ENCODE measurements around the gene NCAPG2.
"Not testable (repeated sequence)": the region's sequence is repeated elsewhere in the genome, so short reads cannot be mapped to it uniquely, and the experiment has no call there.

NCAPG2 gene

GRCh38 chr7:158680754-158681153 is 23.9 kb downstream of the NCAPG2 start:
- Histone ChIP-seq H3K27ac (no peak overlapping the region), H3K9ac (no peak overlapping the region), H3K4me3 (no peak overlapping the region), H3K36me3 (peaks cover 67 to 100% (median 90%) of the 10 kb centered on the region in 11 experiments), H3K9me3 (replicated peaks in 1 of 11) (no peaks in the 10 kb centered on the region), H3K27me3 (no peaks in the 10 kb centered on the region), H4K20me1 (peaks cover 0 to 7% (median 0%) of the 10 kb centered on the region in 11 experiments; a peak in 3 of 22 replicates), H3K4me1 (no peaks in the 10 kb centered on the region), H3K4me2 (no peak overlapping the region)
- TF ChIP-seq Cebpa-rat (IDR thresholded peaks at IDR 0.05), result no peak

- Histone ChIP-seq H3K36me3 (peaks cover 68 to 100% (median 93%) of the 10 kb centered on the region in 11 experiments), H3K4me3 (no peak overlapping the region), H3K27me3 (no peaks in the 10 kb centered on the region), H3K9ac (no peak overlapping the region), H3K27ac (no peak overlapping the region), H4K20me1 (peaks cover 0 to 19% (median 0%) of the 10 kb centered on the region in 11 experiments; a peak in 6 of 22 replicates), H3K9me3 (replicated peaks in 1 of 11) (no peaks in the 10 kb centered on the region), H3K4me1 (peaks cover 0 to 9% (median 3%) of the 10 kb centered on the region in 10 experiments; a peak in 4 of 20 replicates), H3K4me2 (no peak overlapping the region)
- TF ChIP-seq Cebpa-rat (IDR thresholded peaks at IDR 0.05), result no peak
Measured at GRCh38 chr7:158676906-158677305, 27.7 kb downstream of the NCAPG2 start.

GRCh38 chr7:158676171-158676840 is 28.3 kb downstream of the NCAPG2 start:
- Histone ChIP-seq H3K9me3 (replicated peaks in 1 of 11) (no peaks in the 10 kb centered on the region), H3K4me1 (peaks cover 0 to 9% (median 3%) of the 10 kb centered on the region in 10 experiments; a peak in 4 of 20 replicates), H3K36me3 (peaks cover 68 to 100% (median 96%) of the 10 kb centered on the region in 11 experiments), H3K9ac (no peak overlapping the region), H3K4me3 (no peak overlapping the region), H3K27ac (no peak overlapping the region), H3K27me3 (no peaks in the 10 kb centered on the region), H4K20me1 (peaks cover 0 to 19% (median 0%) of the 10 kb centered on the region in 11 experiments; a peak in 6 of 22 replicates), H3K4me2 (no peak overlapping the region)
- no peak for TF ChIP-seq Cebpa-rat (IDR thresholded peaks at IDR 0.05)

GRCh38 chr7:158672975-158673374 is 31.6 kb downstream of the NCAPG2 start:
- TF ChIP-seq Cebpa-rat (IDR thresholded peaks at IDR 0.05), result no peak
- Histone ChIP-seq H3K27me3 (no peaks in the 10 kb centered on the region), H3K4me2 (peak overlapping the region in 2 of 11 experiments; percentile 3 to 42; a peak in 1 of 22 replicates), H3K36me3 (peaks cover 53 to 98% (median 91%) of the 10 kb centered on the region in 11 experiments), H3K9ac (no peak overlapping the region), H3K9me3 (replicated peaks in 1 of 11) (no peaks in the 10 kb centered on the region), H3K4me1 (peaks cover 0 to 9% (median 3%) of the 10 kb centered on the region in 10 experiments; a peak in 4 of 20 replicates), H4K20me1 (peaks cover 0 to 19% (median 0%) of the 10 kb centered on the region in 11 experiments; a peak in 6 of 22 replicates), H3K4me3 (no peak overlapping the region), H3K27ac (no peak overlapping the region)

DNA sequence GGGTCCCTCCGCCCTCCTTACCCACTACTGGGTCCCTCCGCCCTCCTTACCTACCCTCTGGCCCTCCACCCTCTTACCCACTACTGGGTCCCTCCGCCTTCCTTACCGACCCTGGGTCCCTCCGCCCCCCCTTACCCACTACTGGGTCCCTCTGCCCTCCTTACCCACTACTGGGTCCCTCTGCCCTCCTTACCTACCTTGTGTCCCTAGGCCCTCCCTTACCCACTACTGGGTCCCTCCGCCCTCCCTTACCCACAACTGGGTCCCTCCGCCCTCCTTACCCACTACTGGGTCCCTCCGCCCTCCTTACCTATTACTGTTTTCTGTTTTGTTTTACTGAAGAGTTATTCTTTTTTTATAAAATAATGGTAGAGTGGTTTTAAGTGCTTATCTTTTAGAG is 36.5 kb downstream of the NCAPG2 start:
- H3K4me2 ChIP-seq; H3K27me3 ChIP-seq; H3K4me1 ChIP-seq; H3K27ac ChIP-seq; H3K9me3 ChIP-seq (replicated peaks in 1 of 11); H3K4me3 ChIP-seq; H3K9ac ChIP-seq: not testable (repeated sequence)
- peaks cover 32 to 90% (median 81%) of the 10 kb centered on the region in 11 experiments for H3K36me3 ChIP-seq
- peaks cover 0 to 31% (median 5%) of the 10 kb centered on the region in 11 experiments; a peak in 8 of 22 replicates for H4K20me1 ChIP-seq

- not testable (repeated sequence) for H3K4me1 ChIP-seq; H3K9me3 ChIP-seq (replicated peaks in 1 of 11); H3K4me2 ChIP-seq; H3K9ac ChIP-seq; H3K4me3 ChIP-seq; H3K27ac ChIP-seq; H3K27me3 ChIP-seq
- Histone ChIP-seq H3K36me3 (peaks cover 36 to 90% (median 82%) of the 10 kb centered on the region in 11 experiments), H4K20me1 (peaks cover 0 to 26% (median 5%) of the 10 kb centered on the region in 11 experiments; a peak in 7 of 22 replicates)
Measured at GRCh38 chr7:158666966-158667678, 37.5 kb downstream of the NCAPG2 start.

DNA sequence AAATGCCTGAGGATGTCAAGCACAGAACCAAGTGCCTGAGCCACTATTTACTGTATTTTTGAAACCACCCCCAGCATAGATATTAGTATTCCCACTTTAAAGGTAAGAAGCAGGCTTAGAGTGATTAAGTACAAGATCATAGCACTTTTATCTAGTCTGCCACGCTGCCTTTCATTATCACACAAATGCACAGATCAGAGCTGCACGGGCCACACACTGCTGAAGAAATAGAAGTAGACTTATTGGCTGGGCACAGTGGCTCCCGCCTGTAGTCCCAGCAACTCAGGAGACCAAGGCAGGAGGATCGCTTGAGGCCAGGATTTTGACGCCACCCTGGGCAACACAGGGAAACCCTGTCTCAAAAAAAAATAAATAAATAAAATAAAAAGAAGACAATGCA is 38.2 kb downstream of the NCAPG2 start:
- peaks cover 0 to 26% (median 5%) of the 10 kb centered on the region in 11 experiments; a peak in 7 of 22 replicates for H4K20me1 ChIP-seq
- H3K9ac ChIP-seq, result no peak overlapping the region
- H3K9me3 ChIP-seq (replicated peaks in 1 of 11), result no peaks in the 10 kb centered on the region
- TF ChIP-seq Cebpa-rat (IDR thresholded peaks at IDR 0.05), result no peak
- no peaks in the 10 kb centered on the region for H3K4me1 ChIP-seq
- no peak overlapping the region for H3K27ac ChIP-seq
- H3K36me3 ChIP-seq, result peaks cover 43 to 90% (median 84%) of the 10 kb centered on the region in 11 experiments
- H3K27me3 ChIP-seq, result no peaks in the 10 kb centered on the region
- no peak overlapping the region for H3K4me2 ChIP-seq
- no peak overlapping the region for H3K4me3 ChIP-seq

- H3K9ac ChIP-seq, result no peak overlapping the region
- no peaks in the 10 kb centered on the region for H3K4me1 ChIP-seq
- no peak overlapping the region for H3K4me2 ChIP-seq
- H3K27me3 ChIP-seq, result no peaks in the 10 kb centered on the region
- peaks cover 47 to 93% (median 87%) of the 10 kb centered on the region in 11 experiments for H3K36me3 ChIP-seq
- no peak for TF ChIP-seq Cebpa-rat (IDR thresholded peaks at IDR 0.05)
- H3K4me3 ChIP-seq, result no peak overlapping the region
- H3K9me3 ChIP-seq (replicated peaks in 1 of 11), result no peaks in the 10 kb centered on the region
- H4K20me1 ChIP-seq, result peaks cover 0 to 26% (median 5%) of the 10 kb centered on the region in 11 experiments; a peak in 7 of 22 replicates
- H3K27ac ChIP-seq, result no peak overlapping the region
Measured at GRCh38 chr7:158664406-158664805, 40.2 kb downstream of the NCAPG2 start.

- Histone ChIP-seq H3K4me3 (no peak overlapping the region), H3K27me3 (no peaks in the 10 kb centered on the region), H3K36me3 (peaks cover 43 to 93% (median 87%) of the 10 kb centered on the region in 11 experiments), H3K4me2 (no peak overlapping the region), H3K27ac (no peak overlapping the region), H3K9ac (no peak overlapping the region), H4K20me1 (peaks cover 0 to 26% (median 5%) of the 10 kb centered on the region in 11 experiments; a peak in 7 of 22 replicates), H3K4me1 (no peaks in the 10 kb centered on the region), H3K9me3 (replicated peaks in 1 of 11) (no peaks in the 10 kb centered on the region)
- TF ChIP-seq Cebpa-rat (IDR thresholded peaks at IDR 0.05), result no peak
Measured at GRCh38 chr7:158663428-158663741, 41.2 kb downstream of the NCAPG2 start.
